HPDE6-E6E7 (cell line): Measurements from ENCODE around the gene PFKFB1.

Source experiments
- DNase-seq: peaks from one replicate; pipeline ENCODE4 v3.0.0; 2011; ENCODE audit warnings: missing footprints; ENCODE audit errors: extremely low spot score

The PFKFB1 gene

GRCh38 chrX:54922547-54922946 is 71.4 kb downstream of the PFKFB1 start:
- no peak for DNase-seq

GRCh38 chrX:54921427-54922021 is 72.5 kb downstream of the PFKFB1 start:
- DNase-seq: no peak

GRCh38 chrX:54920610-54921426 is 73.2 kb downstream of the PFKFB1 start, which contains the start of gene TRO:
Gene TRO (plus strand): TSS chrX:54920824. CDS start chrX:54922247, 1,423 bp downstream.
- DNase-seq: no peak

GRCh38 chrX:54909941-54910340 is 84.0 kb downstream of the PFKFB1 start:
- no peak for DNase-seq

GRCh38 chrX:54894159-54894558 is 99.8 kb downstream of the PFKFB1 start:
- no peak for DNase-seq

- no peak for DNase-seq
Measured at GRCh38 chrX:54891573-54891972, 102.4 kb downstream of the PFKFB1 start.

GRCh38 chrX:54885740-54886139 is 108.2 kb downstream of the PFKFB1 start:
- DNase-seq: no peak
